Keratinocyte (primary cell): ENCODE data around the gene ETV3L.

Experiments
- CTCF ChIP-seq, 3 experiments: IDR thresholded peaks in 1 of 3; conservative IDR thresholded peaks in 1 of 3; optimal IDR thresholded peaks in 1 of 3; 2 replicates in 2 of 3; 3 replicates in 1 of 3; pipeline versions ENCODE3 to v1.5.1; 2011; ENCODE audit warnings: low read length in 3 of 3, mild to moderate bottlenecking in 3 of 3, moderate library complexity in 2 of 3, control low read depth in 1 of 3, inconsistent platforms in 1 of 3; ENCODE audit not compliant: insufficient read depth in 2 of 3; ENCODE audit errors: extremely low read depth in 1 of 3
- EZH2 ChIP-seq: IDR thresholded peaks from one replicate; pipeline ENCODE4 v1.6.1; 2012; ENCODE audit warnings: inconsistent platforms, mild to moderate bottlenecking, low read length, moderate library complexity

GRCh38 chr1:157137046-157137407 lies 37.4 kb upstream of the ETV3L start:
- no peak for TF ChIP-seq CTCF (optimal IDR thresholded peaks at IDR 0.05 in 1 of 3, IDR thresholded peaks at IDR 0.05 in 1 of 3, conservative IDR thresholded peaks at IDR 0.05 in 1 of 3; ENCODE audit: extremely low read depth in 1 of 3, insufficient read depth in 2 of 3, low read length in 3 of 3)
- no peak for TF ChIP-seq EZH2
